HG03045 (cell line): ENCODE measurements around the gene SIRT2.

ENCODE experiments used
- ATAC-seq: cut with Tn5 transposase; IDR thresholded peaks from one replicate; pipeline ENCODE4 v1.9.1; 2021; ENCODE audit warnings: mild to moderate bottlenecking, moderate library complexity; ENCODE audit not compliant: unreplicated experiment

SIRT2 gene

GRCh38 chr19:38920602-38921419 is 21.4 kb upstream of the SIRT2 start:
- ATAC-seq: no peak

GRCh38 chr19:38919837-38920601 is 20.6 kb upstream of the SIRT2 start:
- no peak for ATAC-seq

GRCh38 chr19:38918526-38918925 is 19.1 kb upstream of the SIRT2 start:
- no peak for ATAC-seq

- no peak for ATAC-seq
These were observed 18.6 kb upstream of the SIRT2 start for GRCh38 chr19:38917921-38918491.

- ATAC-seq: no peak
These were observed 18.1 kb upstream of the SIRT2 start for GRCh38 chr19:38917516-38917915.

- ATAC-seq: no peak
These were observed 16.2 kb upstream of the SIRT2 start for GRCh38 chr19:38915329-38916321.

GRCh38 chr19:38913958-38914357 is 14.5 kb upstream of the SIRT2 start:
- no peak for ATAC-seq

- no peak for ATAC-seq
These were observed 13.4 kb upstream of the SIRT2 start for GRCh38 chr19:38912600-38913514.

GRCh38 chr19:38911388-38912001 is 12.1 kb upstream of the SIRT2 start:
- no peak for ATAC-seq

GRCh38 chr19:38910488-38910887 is 11.1 kb upstream of the SIRT2 start:
- no peak for ATAC-seq

- no peak for ATAC-seq
These were observed 9.5 kb upstream of the SIRT2 start for GRCh38 chr19:38908911-38909310.

- no peak for ATAC-seq
These were observed 8.3 kb upstream of the SIRT2 start for GRCh38 chr19:38907670-38908069.

GRCh38 chr19:38907227-38907626 is 7.8 kb upstream of the SIRT2 start:
- ATAC-seq: no peak

GRCh38 chr19:38905620-38906019 is 6.2 kb upstream of the SIRT2 start:
- no peak for ATAC-seq

- no peak for ATAC-seq
These were observed 5.4 kb upstream of the SIRT2 start for GRCh38 chr19:38904581-38905539.

GRCh38 chr19:38901683-38902082 is 2.3 kb upstream of the SIRT2 start:
- ATAC-seq: no peak

GRCh38 chr19:38900743-38901190 is 1.3 kb upstream of the SIRT2 start:
- ATAC-seq: no peak

GRCh38 chr19:38900202-38900629 is 798 bp upstream of the SIRT2 start:
- ATAC-seq: no peak
